ENCODE measurements around the gene LCMT1.

LCMT1 gene

GRCh38 chr16:25212636-25213035 lies 101.1 kb downstream of the LCMT1 start:
- DNase-seq: no peak

- no peak for DNase-seq
These were observed 102.3 kb downstream of the LCMT1 start for GRCh38 chr16:25213709-25214397.

GRCh38 chr16:25217112-25217511 lies 105.6 kb downstream of the LCMT1 start:
- no peak for DNase-seq

- DNase-seq: no peak
These were observed 106.4 kb downstream of the LCMT1 start for GRCh38 chr16:25217921-25218320.

- DNase-seq: no peak
These were observed 107.7 kb downstream of the LCMT1 start for GRCh38 chr16:25219070-25219737.

GRCh38 chr16:25222959-25223358 lies 111.4 kb downstream of the LCMT1 start:
- no peak for DNase-seq

- no peak for DNase-seq
These were observed 112.4 kb downstream of the LCMT1 start for GRCh38 chr16:25223964-25224363.

- DNase-seq: no peak
These were observed 113.3 kb downstream of the LCMT1 start for GRCh38 chr16:25224731-25225319.
